Endothelial cell of umbilical vein (primary cell): ENCODE data around the gene LENG9.

Source experiments
- CTCF ChIP-seq, 2 donors: IDR thresholded peaks; 1 replicate in 1 of 2; 2 replicates in 1 of 2; pipeline ENCODE4 v1.5.1; 2011; ENCODE audit warnings: low read length in 2 of 2, mild to moderate bottlenecking in 2 of 2, moderate library complexity in 2 of 2, control low read depth in 1 of 2, inconsistent platforms in 1 of 2, low read depth in 1 of 2; ENCODE audit not compliant: insufficient read depth in 1 of 2; ENCODE audit errors: extremely low read depth in 1 of 2
- EZH2 ChIP-seq: IDR thresholded peaks from 2 replicates; pipeline ENCODE4 v1.6.1; 2012; ENCODE audit warnings: borderline replicate concordance, low read depth, mild to moderate bottlenecking, moderate library complexity, low read length, inconsistent platforms; ENCODE audit not compliant: severe bottlenecking
- FOS ChIP-seq: IDR thresholded peaks from 2 replicates; pipeline ENCODE4 v1.6.1; 2011; ENCODE audit warnings: mild to moderate bottlenecking, low read length, moderate library complexity, borderline replicate concordance; ENCODE audit not compliant: insufficient read depth
- GATA2 ChIP-seq: IDR thresholded peaks from 2 replicates; pipeline ENCODE4 v1.7.0; 2011; ENCODE audit warnings: low read depth, mild to moderate bottlenecking, moderate library complexity, mixed read lengths, low read length; ENCODE audit not compliant: insufficient read length, insufficient read depth
- JUN ChIP-seq: IDR thresholded peaks from 2 replicates; pipeline ENCODE4 v1.6.1; 2011; ENCODE audit warnings: borderline replicate concordance, low read depth; ENCODE audit not compliant: insufficient read length, insufficient read depth
- MYC ChIP-seq: IDR thresholded peaks from one replicate; pipeline ENCODE4 v1.6.1; 2011; ENCODE audit warnings: mild to moderate bottlenecking, low read depth, low read length
- POLR2A ChIP-seq: IDR thresholded peaks from 2 replicates; pipeline ENCODE4 v1.6.1; 2012; ENCODE audit warnings: low read depth, mild to moderate bottlenecking, control low read depth, low read length
- POLR2AphosphoS5 ChIP-seq: IDR thresholded peaks from 2 replicates; pipeline ENCODE4 v1.6.1; 2012; ENCODE audit warnings: low read depth, mild to moderate bottlenecking, control low read depth, low read length, moderate library complexity; ENCODE audit not compliant: insufficient read depth
- TF ChIP-seq, protein P1 (sequence below): IDR thresholded peaks from 2 replicates; pipeline ENCODE4 v1.6.1; 2011; ENCODE audit not compliant: insufficient read depth, insufficient read length

DNA sequence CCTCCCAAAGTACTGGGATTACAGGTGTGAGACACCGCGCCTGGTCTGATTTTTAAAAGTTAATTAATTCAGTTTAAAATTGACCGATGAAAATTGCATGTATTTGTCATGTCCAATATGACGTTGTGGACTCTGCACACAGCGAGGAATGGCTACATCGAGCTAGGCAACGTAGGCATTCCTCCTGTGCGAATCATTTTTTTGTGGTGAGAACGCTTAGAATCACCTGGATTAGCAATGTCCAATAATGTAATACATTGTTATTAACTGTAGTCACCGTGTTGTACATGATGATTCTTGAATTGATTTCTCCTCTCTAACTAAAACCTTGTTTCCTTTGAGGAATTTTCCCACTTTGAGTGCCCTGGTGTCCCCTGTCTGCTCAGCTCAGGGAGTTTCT lies 42.5 kb upstream of the LENG9 start:
- TF ChIP-seq GATA2, result no peak
- no peak for TF ChIP-seq POLR2A
- TF ChIP-seq JUN, result no peak
- no peak for TF ChIP-seq CTCF (IDR thresholded peaks at IDR 0.05; ENCODE audit: extremely low read depth in 1 of 2, insufficient read depth in 1 of 2, low read depth in 1 of 2, low read length in 2 of 2)
- TF ChIP-seq POLR2AphosphoS5, result no peak
- TF ChIP-seq, protein P1, sequence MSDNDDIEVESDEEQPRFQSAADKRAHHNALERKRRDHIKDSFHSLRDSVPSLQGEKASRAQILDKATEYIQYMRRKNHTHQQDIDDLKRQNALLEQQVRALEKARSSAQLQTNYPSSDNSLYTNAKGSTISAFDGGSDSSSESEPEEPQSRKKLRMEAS, result no peak
- TF ChIP-seq EZH2, result no peak
- TF ChIP-seq FOS, result no peak
- TF ChIP-seq MYC, result no peak
